Cardiac fibroblast (primary cell): ENCODE measurements around the gene ARHGEF4.

ENCODE experiments used
- DNase-seq, 2 donors: peaks; one replicate each; pipeline versions ENCODE4 v3.0.0 to v3.0.0-alpha.2; 2010; ENCODE audit warnings: low read depth in 2 of 2
- H3K4me3 ChIP-seq, 2 donors: replicated peaks in 1 of 2; 1 replicate in 1 of 2; 2 replicates in 1 of 2; pipeline ENCODE4 v1.5.1; 2011; ENCODE audit warnings: low read depth in 2 of 2, low read length in 2 of 2, mild to moderate bottlenecking in 2 of 2, moderate library complexity in 1 of 2
- CTCF ChIP-seq: IDR thresholded peaks from one replicate; pipeline ENCODE4 v1.5.1; 2011; ENCODE audit warnings: low read depth, mild to moderate bottlenecking, low read length, inconsistent platforms

ARHGEF4 gene

GRCh38 chr2:130826821-130827501 lies 9.8 kb upstream of the ARHGEF4 start:
- no peak for DNase-seq
- no peak overlapping the region for H3K4me3 ChIP-seq
- no peak for TF ChIP-seq CTCF

GRCh38 chr2:130827502-130828251 lies 9.0 kb upstream of the ARHGEF4 start:
- no peak for TF ChIP-seq CTCF
- peak; percentile 50 to 68 for DNase-seq
- no peak overlapping the region for H3K4me3 ChIP-seq

- no peak for TF ChIP-seq CTCF
- H3K4me3 ChIP-seq = no peak overlapping the region
- no peak for DNase-seq
Measured at GRCh38 chr2:130828461-130828860, 8.3 kb upstream of the ARHGEF4 start.

- peak in 1 of 2 donors; percentile 41 for DNase-seq
Measured at GRCh38 chr2:130829015-130829414, 7.7 kb upstream of the ARHGEF4 start.

GRCh38 chr2:130830538-130830937 lies 6.2 kb upstream of the ARHGEF4 start:
- H3K4me3 ChIP-seq = no peak overlapping the region
- no peak for DNase-seq
- TF ChIP-seq CTCF = no peak

More at GRCh38 chr2:130829015-130829414, 7.7 kb upstream of the ARHGEF4 start:
- H3K4me3 ChIP-seq = no peak overlapping the region
- TF ChIP-seq CTCF = no peak

GRCh38 chr2:130831356-130831755 lies 5.4 kb upstream of the ARHGEF4 start:
- H3K4me3 ChIP-seq = no peak overlapping the region
- TF ChIP-seq CTCF = no peak
- no peak for DNase-seq
